Measurements from ENCODE around the gene KAT7. TPM values are rescaled to one million over a fixed set of nuclear protein-coding genes. Genes with fewer than 3 reads are reported as not detected.

KAT7 gene
- total RNA-seq, 2 donors from 2014 or later: 48.3 to 78.6 TPM

- DNase-seq (ENCODE audit: low spot score): peak; percentile 36
- Histone ChIP-seq H3K27me3 (replicated peaks; ENCODE audit: insufficient read depth) (no peaks in the 10 kb centered on the region), H3K9me3 (no peaks in the 10 kb centered on the region), H3K27ac (peak overlapping the region in 1 of 2 donors; percentile 38), H3K4me3 (no peak overlapping the region), H3K36me3 (no peaks in the 10 kb centered on the region), H3K4me1 (replicated peaks) (no peaks in the 10 kb centered on the region)
- no peak for TF ChIP-seq POLR2A (IDR thresholded peaks at IDR 0.05)
- no peak for TF ChIP-seq CTCF (IDR thresholded peaks at IDR 0.05)
- TF ChIP-seq POLR2AphosphoS5 (IDR thresholded peaks at IDR 0.05): peak; percentile 67
- 35% methylated on average over 16 of the region's 16 CpGs for WGBS
- intact Hi-C loops (cut with DNase I): no loop called here
These were observed 47.9 kb downstream of the KAT7 start for GRCh38 chr17:49836111-49837030.

GRCh38 chr17:49839455-49839854, 51.0 kb downstream of the KAT7 start:
- H3K27me3 ChIP-seq (replicated peaks; ENCODE audit: insufficient read depth): no peaks in the 10 kb centered on the region
- no peaks in the 10 kb centered on the region for H3K36me3 ChIP-seq
- H3K4me1 ChIP-seq (replicated peaks): no peaks in the 10 kb centered on the region
- H3K4me3 ChIP-seq: no peak overlapping the region
- no peak for TF ChIP-seq POLR2AphosphoS5 (IDR thresholded peaks at IDR 0.05)
- no peak for TF ChIP-seq CTCF (IDR thresholded peaks at IDR 0.05)
- TF ChIP-seq POLR2A (IDR thresholded peaks at IDR 0.05): no peak
- H3K27ac ChIP-seq: no peak overlapping the region
- WGBS: 73% methylated on average over 5 of the region's 5 CpGs
- no peak for DNase-seq (ENCODE audit: low spot score)
- H3K9me3 ChIP-seq: no peaks in the 10 kb centered on the region
- intact Hi-C loops (cut with DNase I): no loop called here

- WGBS: 98% methylated on average over 3 of the region's 3 CpGs
- intact Hi-C loops (cut with DNase I): no loop called here
- no peak overlapping the region for H3K27ac ChIP-seq
- no peaks in the 10 kb centered on the region for H3K27me3 ChIP-seq (replicated peaks; ENCODE audit: insufficient read depth)
- no peaks in the 10 kb centered on the region for H3K9me3 ChIP-seq
- TF ChIP-seq POLR2A (IDR thresholded peaks at IDR 0.05) (no peak), POLR2AphosphoS5 (IDR thresholded peaks at IDR 0.05) (no peak), CTCF (IDR thresholded peaks at IDR 0.05) (no peak)
- no peak overlapping the region for H3K4me3 ChIP-seq
- no peaks in the 10 kb centered on the region for H3K4me1 ChIP-seq (replicated peaks)
- no peaks in the 10 kb centered on the region for H3K36me3 ChIP-seq
- DNase-seq (ENCODE audit: low spot score): no peak
These were observed 53.1 kb downstream of the KAT7 start for GRCh38 chr17:49841548-49841947.

- no peaks in the 10 kb centered on the region for H3K9me3 ChIP-seq
- no peaks in the 10 kb centered on the region for H3K27me3 ChIP-seq (replicated peaks; ENCODE audit: insufficient read depth)
- no peaks in the 10 kb centered on the region for H3K4me1 ChIP-seq (replicated peaks)
- DNase-seq (ENCODE audit: low spot score): no peak
- no peak overlapping the region for H3K4me3 ChIP-seq
- WGBS: 82% methylated on average over 3 of the region's 3 CpGs
- intact Hi-C loops (cut with DNase I): no loop called here
- no peak overlapping the region for H3K27ac ChIP-seq
- H3K36me3 ChIP-seq: no peaks in the 10 kb centered on the region
- no peak for TF ChIP-seq POLR2AphosphoS5 (IDR thresholded peaks at IDR 0.05)
- no peak for TF ChIP-seq CTCF (IDR thresholded peaks at IDR 0.05)
- TF ChIP-seq POLR2A (IDR thresholded peaks at IDR 0.05): no peak
These were observed 53.9 kb downstream of the KAT7 start for GRCh38 chr17:49842371-49842770.

GRCh38 chr17:49842846-49843245, 54.4 kb downstream of the KAT7 start:
- no peaks in the 10 kb centered on the region for H3K9me3 ChIP-seq
- DNase-seq (ENCODE audit: low spot score): no peak
- intact Hi-C loops (cut with DNase I): no loop called here
- no peak for TF ChIP-seq POLR2AphosphoS5 (IDR thresholded peaks at IDR 0.05)
- TF ChIP-seq POLR2A (IDR thresholded peaks at IDR 0.05): no peak
- TF ChIP-seq CTCF (IDR thresholded peaks at IDR 0.05): no peak
- no peaks in the 10 kb centered on the region for H3K4me1 ChIP-seq (replicated peaks)
- WGBS: 55% methylated on average over 6 of the region's 6 CpGs
- no peak overlapping the region for H3K27ac ChIP-seq
- H3K36me3 ChIP-seq: no peaks in the 10 kb centered on the region
- H3K27me3 ChIP-seq (replicated peaks; ENCODE audit: insufficient read depth): no peaks in the 10 kb centered on the region
- H3K4me3 ChIP-seq: no peak overlapping the region
